Muscle layer of colon (tissue), 2 donors: ENCODE measurements around the gene METRN.

ENCODE experiments used
- H3K27ac ChIP-seq: one replicate; pipeline ENCODE4 v1.7.0; 2013; ENCODE audit warnings: low read depth, mild to moderate bottlenecking, low read length, moderate library complexity
- H3K27me3 ChIP-seq, 2 donors: one replicate each; pipeline ENCODE4 v1.7.0; 2013; ENCODE audit warnings: low read length in 2 of 2, mild to moderate bottlenecking in 2 of 2; ENCODE audit not compliant: insufficient read depth in 2 of 2, control insufficient read depth in 1 of 2
- H3K36me3 ChIP-seq: one replicate; pipeline ENCODE4 v1.7.0; 2013; ENCODE audit warnings: mild to moderate bottlenecking, low read length; ENCODE audit not compliant: insufficient read depth
- H3K4me1 ChIP-seq: one replicate; pipeline ENCODE4 v1.7.0; 2013; ENCODE audit warnings: mild to moderate bottlenecking, low read length; ENCODE audit not compliant: insufficient read depth
- H3K4me3 ChIP-seq, 2 donors: one replicate each; pipeline ENCODE4 v1.7.0; 2013; ENCODE audit warnings: low read length in 2 of 2, low read depth in 1 of 2, mild to moderate bottlenecking in 1 of 2, moderate library complexity in 1 of 2
- H3K9ac ChIP-seq: one replicate; pipeline ENCODE4 v1.7.0; 2013; ENCODE audit warnings: low read length
- H3K9me3 ChIP-seq: one replicate; pipeline ENCODE4 v1.7.0; 2013; ENCODE audit warnings: mild to moderate bottlenecking, low read length
- donor health status: abdominal sarcoma.
- donor health status: Adenocarcinoma of cecum.

Gene METRN

DNA sequence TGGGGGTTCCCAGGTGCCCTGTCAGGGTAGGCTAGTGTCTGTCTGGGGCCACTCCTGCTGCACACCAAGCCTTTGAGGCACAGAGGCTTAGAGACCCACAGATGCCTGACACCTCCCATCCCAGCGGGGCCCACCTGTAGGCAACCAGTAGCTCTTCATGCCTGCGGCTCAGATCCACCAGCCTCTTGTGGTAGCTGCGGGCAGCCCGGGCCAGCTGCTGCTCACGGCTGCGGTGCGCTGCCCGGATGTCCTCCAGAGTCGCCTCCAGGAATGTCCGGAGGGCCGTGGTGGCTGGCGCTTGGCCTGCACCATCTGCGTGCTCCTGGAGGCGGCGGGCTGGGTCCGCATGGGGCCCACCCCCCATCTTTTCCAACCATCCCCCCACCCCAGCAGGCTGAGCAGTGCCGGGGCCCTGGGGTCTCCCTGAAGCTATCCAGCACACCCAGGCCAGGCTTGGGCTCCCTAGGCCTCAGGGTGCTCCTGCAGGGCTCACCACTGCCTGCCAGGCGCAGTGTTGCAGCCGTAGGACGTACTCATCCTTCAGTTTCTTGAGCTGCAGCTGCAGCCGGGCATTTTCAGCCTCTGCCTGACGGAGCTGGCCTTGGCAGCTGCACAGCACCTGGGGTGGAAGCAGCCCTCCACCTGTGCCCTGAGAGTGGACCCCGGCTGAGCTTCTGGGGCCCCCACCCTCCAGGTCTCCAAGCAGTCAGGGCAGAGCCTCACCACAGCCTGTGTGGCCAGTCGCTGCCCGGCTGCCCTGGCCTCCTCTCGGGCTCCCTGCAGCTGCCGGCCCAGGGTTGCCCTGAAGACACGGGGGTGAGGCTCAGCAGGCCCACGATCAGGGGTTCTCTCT, 9.5 kb downstream of the METRN start:
- no peaks in the 10 kb centered on the region for H3K36me3 ChIP-seq
- peaks cover 16 to 46% of the 10 kb centered on the region in 2 donors for H3K27me3 ChIP-seq
- peaks cover 28% of the 10 kb centered on the region for H3K4me1 ChIP-seq
- H3K4me3 ChIP-seq = no peak overlapping the region
- H3K27ac ChIP-seq = no peak overlapping the region
- no peaks in the 10 kb centered on the region for H3K9me3 ChIP-seq
- no peak overlapping the region for H3K9ac ChIP-seq

DNA sequence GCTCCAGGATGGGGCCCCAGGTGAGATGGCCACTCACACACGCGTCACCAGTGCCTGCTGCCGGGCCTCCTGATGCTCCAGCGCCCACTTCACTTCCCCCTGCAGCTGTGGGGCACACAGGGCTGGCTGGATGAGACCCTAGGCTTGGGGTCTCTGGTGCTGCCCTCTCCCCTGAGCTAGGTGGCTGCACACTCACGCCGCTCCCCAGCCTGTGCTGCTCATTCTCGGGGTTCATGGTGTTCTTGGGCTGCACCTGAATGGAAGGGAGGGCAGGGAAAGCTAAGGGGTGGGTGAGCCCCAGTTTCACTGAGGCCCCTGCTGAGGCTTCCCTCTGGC, 10.1 kb downstream of the METRN start:
- Histone ChIP-seq H3K4me3 (no peak overlapping the region), H3K27me3 (peaks cover 16 to 48% of the 10 kb centered on the region in 2 donors), H3K36me3 (no peaks in the 10 kb centered on the region), H3K9ac (no peak overlapping the region), H3K9me3 (no peaks in the 10 kb centered on the region), H3K27ac (no peak overlapping the region), H3K4me1 (peaks cover 22% of the 10 kb centered on the region)

DNA sequence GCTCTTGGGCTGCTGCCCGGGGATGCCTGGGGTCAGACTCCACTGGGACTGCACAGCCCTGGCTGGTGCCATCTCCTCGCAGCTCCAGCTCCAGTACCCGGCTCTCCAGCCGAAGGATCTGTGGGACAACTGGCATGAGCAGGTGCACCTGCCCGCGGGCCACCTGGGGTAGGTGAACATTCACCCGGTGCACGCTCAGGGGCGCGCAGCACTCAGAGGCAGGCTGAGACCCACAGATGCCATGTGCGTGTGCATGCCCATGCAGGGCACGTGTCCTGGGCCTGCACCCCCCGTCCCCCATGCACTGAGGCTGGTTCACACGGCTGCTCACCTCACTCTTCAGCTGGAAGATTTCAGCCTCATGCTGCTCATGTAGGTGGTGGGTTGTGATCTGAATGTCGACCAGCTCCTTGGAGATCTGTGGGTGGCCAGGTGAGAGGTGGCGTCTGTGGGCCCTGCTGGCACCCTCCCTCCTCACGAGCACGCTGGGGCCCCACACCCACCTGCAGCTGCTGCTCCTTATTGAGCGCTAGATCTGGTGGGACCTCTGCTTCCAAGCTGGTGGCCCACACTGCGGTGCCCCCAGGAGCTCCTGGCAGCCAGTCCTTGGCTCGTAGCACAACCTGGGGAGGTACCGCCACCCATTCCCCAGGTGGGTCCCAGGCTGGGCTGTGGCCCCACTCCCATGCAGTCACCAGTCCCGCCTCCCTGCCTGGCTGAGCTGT, 10.7 kb downstream of the METRN start:
- no peak overlapping the region for H3K4me3 ChIP-seq
- H3K9me3 ChIP-seq = no peaks in the 10 kb centered on the region
- H3K9ac ChIP-seq = no peak overlapping the region
- peaks cover 16 to 48% of the 10 kb centered on the region in 2 donors for H3K27me3 ChIP-seq
- H3K27ac ChIP-seq = no peak overlapping the region
- H3K4me1 ChIP-seq = peaks cover 17% of the 10 kb centered on the region
- H3K36me3 ChIP-seq = no peaks in the 10 kb centered on the region

DNA sequence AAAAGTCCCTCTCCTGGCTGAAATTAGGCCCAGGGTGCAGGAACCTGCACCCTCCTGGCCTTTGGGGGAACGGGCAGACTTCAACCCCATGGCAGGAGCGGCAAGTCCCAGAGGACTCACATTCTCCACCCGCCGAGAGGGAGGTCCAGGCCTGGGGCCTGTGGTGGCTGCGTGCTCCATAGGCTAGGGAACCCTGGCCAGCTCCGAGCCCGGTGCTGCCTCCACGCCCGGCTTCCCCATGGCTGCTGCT, 11.2 kb downstream of the METRN start:
- H3K36me3 ChIP-seq = no peaks in the 10 kb centered on the region
- H3K4me3 ChIP-seq = no peak overlapping the region
- peaks cover 17% of the 10 kb centered on the region for H3K4me1 ChIP-seq
- H3K27ac ChIP-seq = no peak overlapping the region
- H3K27me3 ChIP-seq = peaks cover 16 to 48% of the 10 kb centered on the region in 2 donors
- no peak overlapping the region for H3K9ac ChIP-seq
- no peaks in the 10 kb centered on the region for H3K9me3 ChIP-seq

DNA sequence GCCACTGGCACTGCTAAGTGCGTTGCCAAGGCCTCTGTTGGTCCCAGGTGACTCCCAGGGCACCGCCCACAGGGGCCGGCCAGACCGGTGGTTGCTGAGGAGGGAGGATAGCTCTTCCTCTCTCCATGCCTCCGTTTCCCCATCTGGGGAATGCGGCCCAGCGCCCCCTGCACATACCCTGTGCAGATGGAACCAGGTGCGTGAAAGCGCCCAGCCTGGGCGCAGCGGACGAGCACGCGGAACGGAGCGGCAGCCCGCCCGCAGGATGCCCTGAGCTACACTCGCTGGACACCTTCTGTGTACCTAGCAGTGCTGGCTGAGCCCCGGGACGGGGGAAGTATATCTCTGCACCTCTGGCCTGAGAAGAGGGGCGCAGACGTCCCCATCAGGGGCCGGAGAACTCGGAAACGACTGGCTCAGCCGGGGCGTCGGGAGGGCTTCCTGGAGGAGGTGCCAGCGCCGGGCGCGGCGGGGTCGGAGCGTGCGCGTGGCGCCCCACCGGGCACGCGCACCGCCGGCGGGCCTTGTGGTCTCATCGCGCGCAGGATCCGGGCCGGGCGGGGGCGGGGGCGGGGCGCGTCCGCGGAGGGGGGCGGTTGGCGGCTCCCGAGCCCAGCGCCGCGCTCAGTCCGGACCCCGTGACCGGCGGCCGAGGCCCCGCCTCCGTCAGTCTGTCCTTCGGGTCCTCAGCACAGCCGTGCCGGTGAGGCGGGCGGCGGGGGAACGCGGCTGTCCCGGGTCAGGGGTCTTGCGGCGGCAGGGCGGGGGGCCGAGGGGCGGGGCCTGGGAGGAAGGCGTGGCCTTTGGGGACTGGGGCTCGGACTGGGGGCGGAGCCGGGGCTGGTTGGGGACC, 11.7 kb downstream of the METRN start, which contains the start of the genes CCDC78 and HAGHL:
Gene CCDC78 (minus strand): TSS at position 6 of the 853 bp plus-strand sequence. CDS start 76 bp downstream, outside the sequence.
Gene HAGHL (plus strand): TSS at position 669 of the 853 bp plus-strand sequence. CDS start 404 bp downstream, outside the sequence.
- Histone ChIP-seq H3K27me3 (peaks cover 16 to 48% of the 10 kb centered on the region in 2 donors), H3K27ac (no peak within 1 kb of the TSS), H3K9ac (no peak within 1 kb of the TSS), H3K9me3 (no peaks in the 10 kb centered on the region), H3K36me3 (no peaks in the 10 kb centered on the region), H3K4me3 (peak within 1 kb of the TSS; percentile 23 to 47), H3K4me1 (peaks cover 15% of the 10 kb centered on the region)

DNA sequence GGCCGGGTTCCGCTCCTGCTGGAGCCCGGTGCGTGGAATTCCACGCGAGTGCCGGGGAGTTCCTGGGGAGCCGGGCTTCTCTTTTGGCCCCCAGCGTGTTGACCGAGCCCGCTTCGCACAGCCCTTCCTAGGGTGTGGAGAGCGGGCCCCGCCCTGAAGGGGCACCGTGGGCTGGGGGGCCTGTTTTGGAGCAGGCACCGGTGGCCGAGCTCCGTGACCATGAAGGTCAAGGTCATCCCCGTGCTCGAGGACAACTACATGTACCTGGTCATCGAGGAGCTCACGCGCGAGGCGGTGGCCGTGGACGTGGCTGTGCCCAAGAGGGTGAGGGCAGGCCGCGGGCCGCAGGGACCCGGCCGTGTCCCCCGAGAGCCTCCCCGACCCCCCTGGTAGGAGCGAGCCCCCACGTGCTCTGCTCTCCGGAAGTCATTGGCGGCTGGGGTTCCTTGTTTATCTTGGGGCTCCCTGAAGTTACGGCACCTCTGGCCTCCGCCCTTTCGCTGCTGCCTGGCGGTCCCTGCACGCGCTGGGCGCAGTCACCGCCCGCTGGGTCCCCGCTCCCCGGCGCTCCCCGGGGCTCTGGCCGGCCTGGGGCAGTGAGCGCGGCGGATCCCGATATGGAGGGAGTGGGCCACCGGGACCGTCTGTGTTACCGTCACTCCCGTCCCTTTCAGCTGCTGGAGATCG, 12.5 kb downstream of the METRN start:
- peaks cover 5% of the 10 kb centered on the region for H3K36me3 ChIP-seq
- peaks cover 11% of the 10 kb centered on the region for H3K4me1 ChIP-seq
- H3K9ac ChIP-seq = no peak overlapping the region
- H3K27me3 ChIP-seq = peaks cover 16 to 48% of the 10 kb centered on the region in 2 donors
- no peaks in the 10 kb centered on the region for H3K9me3 ChIP-seq
- no peak overlapping the region for H3K27ac ChIP-seq
- peak overlapping the region; percentile 23 to 47 for H3K4me3 ChIP-seq

DNA sequence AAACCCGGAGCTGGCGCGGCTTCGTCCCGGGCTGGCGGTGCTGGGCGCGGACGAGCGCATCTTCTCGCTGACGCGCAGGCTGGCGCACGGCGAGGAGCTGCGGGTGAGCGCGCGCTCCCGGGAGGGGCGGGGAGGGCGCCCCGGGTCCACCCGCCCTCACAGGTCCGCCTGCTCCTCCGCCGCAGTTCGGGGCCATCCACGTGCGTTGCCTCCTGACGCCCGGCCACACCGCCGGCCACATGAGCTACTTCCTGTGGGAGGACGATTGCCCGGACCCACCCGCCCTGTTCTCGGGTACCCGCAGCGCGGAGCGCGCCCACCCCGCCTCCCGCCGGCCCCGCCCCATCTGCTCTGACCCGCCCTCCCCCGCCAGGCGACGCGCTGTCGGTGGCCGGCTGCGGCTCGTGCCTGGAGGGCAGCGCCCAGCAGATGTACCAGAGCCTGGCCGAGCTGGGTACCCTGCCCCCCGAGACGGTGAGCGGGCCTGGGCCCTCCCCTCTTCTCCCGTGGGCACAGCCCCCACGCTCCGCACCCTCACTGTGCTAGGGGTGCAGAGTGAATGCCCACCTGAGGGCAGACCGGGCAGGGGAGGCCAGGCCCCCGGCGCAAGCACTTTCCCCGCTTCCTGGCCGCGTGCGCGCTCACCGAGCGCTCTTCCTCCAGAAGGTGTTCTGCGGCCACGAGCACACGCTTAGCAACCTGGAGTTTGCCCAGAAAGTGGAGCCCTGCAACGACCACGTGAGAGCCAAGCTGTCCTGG, 13.4 kb downstream of the METRN start:
- no peaks in the 10 kb centered on the region for H3K9me3 ChIP-seq
- H3K4me3 ChIP-seq = no peak overlapping the region
- peaks cover 11% of the 10 kb centered on the region for H3K4me1 ChIP-seq
- peaks cover 5% of the 10 kb centered on the region for H3K36me3 ChIP-seq
- no peak overlapping the region for H3K9ac ChIP-seq
- no peak overlapping the region for H3K27ac ChIP-seq
- peaks cover 16 to 48% of the 10 kb centered on the region in 2 donors for H3K27me3 ChIP-seq

DNA sequence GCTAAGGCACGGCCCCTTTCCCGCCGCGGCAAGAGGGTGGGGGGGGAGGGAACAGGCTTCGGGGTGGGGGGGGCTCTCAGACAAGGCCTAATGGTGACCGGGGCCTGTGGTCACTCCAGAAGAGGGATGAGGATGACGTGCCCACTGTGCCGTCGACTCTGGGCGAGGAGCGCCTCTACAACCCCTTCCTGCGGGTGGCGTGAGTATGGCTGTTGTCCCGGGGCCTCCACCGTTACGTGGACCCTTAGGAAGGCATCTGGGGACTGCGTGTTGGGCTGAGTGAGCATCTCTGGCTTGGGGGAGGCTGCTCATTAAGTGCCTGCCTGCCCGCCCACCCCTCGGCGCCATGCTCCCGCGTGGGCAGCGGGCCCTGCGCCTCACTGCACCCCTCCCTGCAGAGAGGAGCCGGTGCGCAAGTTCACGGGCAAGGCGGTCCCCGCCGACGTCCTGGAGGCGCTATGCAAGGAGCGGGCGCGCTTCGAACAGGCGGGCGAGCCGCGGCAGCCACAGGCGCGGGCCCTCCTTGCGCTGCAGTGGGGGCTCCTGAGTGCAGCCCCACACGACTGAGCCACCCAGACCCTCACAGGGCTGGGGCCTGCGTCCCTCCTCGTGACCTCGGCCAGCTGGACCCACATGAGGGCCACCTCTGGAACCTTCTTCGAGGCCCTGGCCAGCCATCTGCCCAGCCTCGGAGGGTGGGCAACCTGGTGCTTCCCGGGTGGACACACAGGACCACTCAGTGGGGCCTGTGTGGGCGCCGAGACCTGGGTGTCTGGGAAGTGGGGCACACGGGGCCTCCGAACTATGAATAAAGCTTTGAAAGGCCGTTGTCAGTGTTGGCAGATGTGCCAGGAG, 14.2 kb downstream of the METRN start:
- peaks cover 5% of the 10 kb centered on the region for H3K36me3 ChIP-seq
- H3K9ac ChIP-seq = no peak overlapping the region
- no peak overlapping the region for H3K4me3 ChIP-seq
- no peak overlapping the region for H3K27ac ChIP-seq
- H3K9me3 ChIP-seq = no peaks in the 10 kb centered on the region
- H3K27me3 ChIP-seq = peaks cover 16 to 44% of the 10 kb centered on the region in 2 donors
- H3K4me1 ChIP-seq = peaks cover 11% of the 10 kb centered on the region

DNA sequence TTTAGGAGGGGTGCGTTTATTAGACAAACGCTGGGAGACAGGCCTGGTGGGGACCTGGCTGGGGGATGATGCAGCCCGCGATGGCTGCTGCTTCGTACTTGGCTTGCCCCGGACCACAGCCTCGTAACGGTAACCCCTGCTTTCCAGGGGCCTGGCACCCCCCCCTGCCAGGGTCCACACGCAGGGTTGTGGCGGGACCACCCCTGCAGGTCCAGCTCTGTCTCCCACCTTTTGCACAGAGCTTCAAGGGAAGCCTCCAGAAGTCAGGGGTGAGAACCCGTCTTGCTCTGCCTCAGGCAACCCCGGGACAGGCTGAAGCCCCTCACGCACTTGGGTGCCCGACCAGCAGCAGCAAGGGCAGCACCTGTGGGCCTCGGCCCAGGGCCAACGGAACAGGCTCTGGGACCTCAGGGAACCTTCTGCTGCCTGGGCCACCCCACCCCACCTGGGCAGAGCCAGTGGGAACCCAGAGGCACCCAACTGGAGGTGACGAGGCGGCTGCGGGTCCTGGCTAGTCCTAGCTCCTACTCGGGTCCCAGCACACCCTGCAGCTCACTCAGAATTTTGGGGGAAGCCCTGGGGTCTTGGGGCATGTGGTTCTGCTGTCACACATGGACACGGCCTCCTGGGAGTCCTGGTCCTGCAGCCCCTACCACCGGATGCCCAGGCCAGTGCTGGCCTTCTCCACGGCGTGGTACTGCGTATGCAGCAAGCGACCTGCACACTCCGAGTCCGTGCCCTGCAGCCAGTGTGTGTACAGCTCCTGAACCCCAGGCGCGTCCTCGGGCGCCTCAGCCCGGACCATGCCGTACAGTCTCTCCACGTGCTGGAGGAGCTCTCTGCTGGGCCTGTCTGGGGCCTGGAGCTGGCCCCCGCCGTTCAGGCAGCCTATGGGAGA, 15.1 kb downstream of the METRN start:
- Histone ChIP-seq H3K9me3 (no peaks in the 10 kb centered on the region), H3K9ac (no peak overlapping the region), H3K4me3 (no peak overlapping the region), H3K27me3 (peaks cover 16 to 38% of the 10 kb centered on the region in 2 donors), H3K36me3 (peaks cover 5% of the 10 kb centered on the region), H3K4me1 (peaks cover 11% of the 10 kb centered on the region), H3K27ac (no peak overlapping the region)
